ENCODE measurements around the gene ZNF592.
"Not testable (repeated sequence)": the region's sequence is repeated elsewhere in the genome, so short reads cannot be mapped to it uniquely, and the experiment has no call there.

- not testable (repeated sequence) for TF ChIP-seq CTCF (IDR thresholded peaks at IDR 0.05); ZFX (IDR thresholded peaks at IDR 0.05; ENCODE audit: borderline replicate concordance)
Observed at GRCh38 chr15:84754889-84755288, 6.5 kb downstream of the ZNF592 start.
